IPS-18c (cell line): ENCODE results near the gene KLHDC8B.

Experiments used
- H3K4me3 ChIP-seq: 2 replicates; pipeline ENCODE4 v1.7.0; 2013; ENCODE audit warnings: low read depth, mild to moderate bottlenecking, low read length, moderate library complexity; ENCODE audit not compliant: insufficient read depth
- H3K9me3 ChIP-seq: one replicate; pipeline ENCODE4 v1.6.1; 2013; ENCODE audit warnings: mild to moderate bottlenecking, low read length, moderate library complexity; ENCODE audit not compliant: control insufficient read depth, insufficient read depth

Gene KLHDC8B

DNA sequence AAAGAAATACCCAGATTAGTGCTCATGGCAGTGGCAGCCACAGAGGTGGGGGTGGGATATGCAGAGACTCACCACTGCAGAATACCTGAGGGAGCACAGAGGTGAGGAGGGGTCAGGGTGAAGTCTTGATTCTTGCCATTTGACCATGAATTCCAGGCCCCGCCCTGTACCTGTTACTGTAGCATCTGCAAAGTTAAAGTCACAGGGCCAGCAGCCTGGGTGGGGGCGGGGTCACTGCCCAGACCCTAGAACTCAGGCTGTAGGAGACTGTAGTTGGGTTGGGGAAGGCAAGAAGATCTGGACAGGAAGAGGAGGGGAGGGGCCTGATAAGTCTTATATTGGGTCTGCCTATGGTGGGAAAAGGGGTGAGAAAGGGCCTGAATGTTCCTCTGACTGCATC lies 19.8 kb upstream of the KLHDC8B start:
- Histone ChIP-seq H3K9me3 (no peaks in the 10 kb centered on the region), H3K4me3 (no peak overlapping the region)

DNA sequence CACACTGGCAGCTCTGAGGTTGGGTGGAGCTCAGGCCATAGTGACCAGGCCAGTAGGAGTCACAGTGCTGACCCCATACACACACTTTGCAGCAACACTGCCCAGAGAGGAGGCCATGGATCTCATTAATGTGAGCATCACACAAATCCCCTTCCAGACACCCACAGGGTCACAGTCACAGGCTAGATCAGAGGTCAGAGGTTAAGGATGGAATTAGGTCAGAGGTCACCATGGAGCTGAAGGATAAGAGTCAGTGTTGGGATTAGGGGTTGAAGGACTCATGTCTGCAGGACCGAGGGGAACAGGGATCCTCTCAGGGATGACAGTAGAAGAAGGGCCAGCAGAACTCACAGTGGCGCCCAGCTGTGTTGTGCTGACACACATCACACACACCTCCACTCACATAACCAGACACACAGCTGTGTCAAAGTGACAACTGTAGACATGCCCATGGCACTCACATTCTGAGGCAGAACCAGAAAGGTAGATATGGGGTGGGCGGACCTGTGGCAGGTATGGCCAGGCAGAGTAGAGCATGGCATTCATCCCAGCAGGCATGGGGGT lies 18.0 kb upstream of the KLHDC8B start:
- Histone ChIP-seq H3K4me3 (no peak overlapping the region), H3K9me3 (no peaks in the 10 kb centered on the region)

DNA sequence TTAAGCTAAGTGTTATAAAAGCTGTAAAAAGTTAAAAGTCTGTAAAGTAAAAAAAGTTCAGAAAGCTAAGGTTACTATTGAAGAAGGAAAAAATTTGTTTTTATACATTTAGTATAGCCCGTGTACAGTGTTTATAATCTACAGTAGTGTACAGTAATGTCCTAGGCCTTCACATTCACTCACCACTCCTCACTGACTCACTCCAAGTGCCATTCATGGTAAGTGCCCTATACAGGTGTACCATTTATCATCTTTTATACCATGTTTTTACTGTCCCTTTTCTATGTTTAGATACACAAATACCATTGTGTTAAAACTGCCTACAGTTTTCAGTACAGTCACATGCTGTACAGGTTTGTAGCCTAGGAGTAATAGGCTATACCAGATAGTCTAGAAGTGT lies 14.1 kb upstream of the KLHDC8B start:
- no peak overlapping the region for H3K4me3 ChIP-seq
- H3K9me3 ChIP-seq: no peaks in the 10 kb centered on the region

GRCh38 chr3:49158103-49158709 lies 13.2 kb upstream of the KLHDC8B start:
- H3K4me3 ChIP-seq: no peak overlapping the region

GRCh38 chr3:49158792-49159191 lies 12.6 kb upstream of the KLHDC8B start:
- no peak overlapping the region for H3K4me3 ChIP-seq

More at GRCh38 chr3:49158103-49158709, 13.2 kb upstream of the KLHDC8B start:
- H3K9me3 ChIP-seq: no peaks in the 10 kb centered on the region

DNA sequence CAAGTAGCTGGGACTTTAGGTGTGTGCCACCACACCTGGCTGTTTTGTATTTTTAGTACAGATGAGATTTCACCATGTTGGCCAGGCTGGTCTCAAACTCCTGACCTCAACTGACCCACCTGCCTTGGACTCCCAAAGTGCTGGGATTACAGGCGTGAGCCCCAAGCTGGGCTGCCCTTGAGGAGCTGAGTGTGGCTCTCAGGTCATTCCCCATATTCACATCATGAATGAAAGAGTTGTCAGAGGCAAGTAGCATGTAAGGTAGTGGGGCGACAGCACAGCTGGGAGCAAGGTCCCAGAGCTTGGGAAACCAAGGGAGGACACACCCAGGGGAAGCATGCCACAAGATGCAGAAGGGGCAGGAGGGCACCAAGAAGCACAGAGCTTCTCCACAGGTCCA lies 10.2 kb upstream of the KLHDC8B start:
- Histone ChIP-seq H3K4me3 (no peak overlapping the region), H3K9me3 (no peaks in the 10 kb centered on the region)

More at GRCh38 chr3:49158792-49159191, 12.6 kb upstream of the KLHDC8B start:
- no peaks in the 10 kb centered on the region for H3K9me3 ChIP-seq

DNA sequence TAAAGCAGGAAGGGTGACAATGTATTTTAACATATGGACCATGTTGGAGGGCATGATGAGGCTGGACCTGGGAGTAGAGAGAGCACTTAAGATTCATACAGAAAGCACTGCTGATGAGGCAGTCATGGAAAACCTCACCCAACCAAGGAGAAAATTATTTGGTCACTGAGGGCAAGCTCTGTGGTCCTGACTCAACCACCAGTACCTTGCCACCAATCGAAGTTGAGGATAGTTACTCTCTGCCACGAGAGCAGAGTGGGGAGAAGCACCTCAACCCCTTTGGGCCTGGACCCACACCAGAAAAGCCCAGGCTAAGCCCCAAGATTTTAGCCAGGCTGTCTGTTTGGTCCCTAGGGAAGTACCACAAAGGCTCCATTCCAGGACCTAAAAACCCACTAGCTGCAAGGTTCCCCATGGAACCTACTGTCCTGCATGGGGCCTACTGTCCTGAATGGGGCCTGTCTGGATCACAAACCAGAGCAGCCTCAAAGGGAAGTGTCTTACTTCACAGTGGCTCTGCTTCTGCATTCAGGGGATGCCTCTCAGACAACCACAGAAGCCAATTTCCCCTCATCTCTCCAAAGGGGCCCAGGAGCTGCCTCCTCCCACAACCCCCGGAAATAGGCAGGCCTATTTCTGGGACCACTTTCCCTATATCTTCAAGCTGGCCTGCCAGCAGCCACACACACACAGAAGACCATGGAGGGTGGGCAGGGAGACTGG lies 9.4 kb upstream of the KLHDC8B start:
- Histone ChIP-seq H3K9me3 (no peaks in the 10 kb centered on the region), H3K4me3 (no peak overlapping the region)

DNA sequence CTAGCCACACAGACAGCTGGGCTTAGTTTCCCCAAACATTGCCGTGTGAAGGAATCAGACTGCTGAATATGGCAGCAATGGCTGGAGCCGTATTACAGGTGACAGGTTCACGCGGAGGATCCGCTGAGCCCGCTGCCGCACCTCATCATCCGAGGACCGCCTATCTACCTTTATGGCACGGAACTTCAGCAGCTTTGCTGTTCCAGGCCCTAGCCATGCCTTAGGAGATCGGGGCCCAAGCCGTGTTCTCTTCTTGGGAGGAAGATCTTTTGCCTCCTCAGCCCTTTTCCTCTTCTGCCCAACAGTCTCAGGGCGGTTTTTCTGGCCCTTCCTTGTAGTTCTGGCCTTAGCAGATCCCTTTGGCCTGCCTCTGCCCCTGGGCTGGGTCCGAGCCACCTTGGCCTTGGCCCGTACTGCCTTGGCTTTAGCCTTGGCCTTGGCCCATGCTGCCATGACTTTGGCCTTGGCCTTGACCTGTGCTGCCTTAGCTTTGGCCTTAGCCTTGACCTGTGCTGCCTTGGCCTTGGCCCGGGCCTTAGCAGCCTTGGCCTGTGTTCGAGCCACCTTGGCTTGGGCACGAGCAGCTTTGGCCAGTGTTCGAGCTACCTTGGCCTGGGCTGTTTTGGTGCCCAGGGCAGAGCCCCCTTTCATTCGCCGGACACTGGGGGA lies 8.5 kb upstream of the KLHDC8B start:
- no peaks in the 10 kb centered on the region for H3K9me3 ChIP-seq
- no peak overlapping the region for H3K4me3 ChIP-seq

DNA sequence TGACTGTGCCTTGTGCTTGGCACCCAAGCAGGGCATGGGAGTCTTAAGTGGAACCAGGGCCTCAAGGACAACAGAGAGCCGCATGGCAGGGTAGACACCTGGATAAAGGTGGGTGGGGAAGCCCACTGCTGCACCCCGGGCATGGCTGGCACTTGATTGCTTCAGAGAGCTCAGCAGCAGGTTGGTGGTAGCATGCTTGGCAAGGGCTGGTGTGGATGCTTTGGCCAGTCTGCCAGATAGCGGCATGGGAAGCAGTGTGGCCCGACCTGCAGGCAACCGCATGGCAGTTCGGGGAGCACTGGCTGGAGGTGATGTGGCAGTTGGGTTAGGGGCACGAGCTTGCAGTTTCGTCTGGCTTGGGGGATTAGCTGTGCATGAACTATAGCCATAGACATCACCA lies 7.8 kb upstream of the KLHDC8B start:
- H3K9me3 ChIP-seq: no peaks in the 10 kb centered on the region
- H3K4me3 ChIP-seq: no peak overlapping the region

GRCh38 chr3:49164983-49165720 lies 6.2 kb upstream of the KLHDC8B start:
- Histone ChIP-seq H3K9me3 (no peaks in the 10 kb centered on the region), H3K4me3 (peak overlapping the region; percentile 87)

- peak within 1 kb of the TSS; percentile 87 for H3K4me3 ChIP-seq
- no peaks in the 10 kb centered on the region for H3K9me3 ChIP-seq
Measured at GRCh38 chr3:49165771-49166751, 5.3 kb upstream of the KLHDC8B start, which contains the start of gene CCDC71. Gene CCDC71, minus strand, starts transcription at chr3:49166331. Its CDS starts 2,123 bp downstream, at chr3:49164208.

- H3K4me3 ChIP-seq: peak overlapping the region; percentile 87
- no peaks in the 10 kb centered on the region for H3K9me3 ChIP-seq
Measured at GRCh38 chr3:49166752-49167556, 4.4 kb upstream of the KLHDC8B start.

GRCh38 chr3:49170744-49171118 lies 667 bp upstream of the KLHDC8B start:
- Histone ChIP-seq H3K4me3 (peak overlapping the region; percentile 81; the same call in 1 of the 2 replicates), H3K9me3 (no peaks in the 10 kb centered on the region)

DNA sequence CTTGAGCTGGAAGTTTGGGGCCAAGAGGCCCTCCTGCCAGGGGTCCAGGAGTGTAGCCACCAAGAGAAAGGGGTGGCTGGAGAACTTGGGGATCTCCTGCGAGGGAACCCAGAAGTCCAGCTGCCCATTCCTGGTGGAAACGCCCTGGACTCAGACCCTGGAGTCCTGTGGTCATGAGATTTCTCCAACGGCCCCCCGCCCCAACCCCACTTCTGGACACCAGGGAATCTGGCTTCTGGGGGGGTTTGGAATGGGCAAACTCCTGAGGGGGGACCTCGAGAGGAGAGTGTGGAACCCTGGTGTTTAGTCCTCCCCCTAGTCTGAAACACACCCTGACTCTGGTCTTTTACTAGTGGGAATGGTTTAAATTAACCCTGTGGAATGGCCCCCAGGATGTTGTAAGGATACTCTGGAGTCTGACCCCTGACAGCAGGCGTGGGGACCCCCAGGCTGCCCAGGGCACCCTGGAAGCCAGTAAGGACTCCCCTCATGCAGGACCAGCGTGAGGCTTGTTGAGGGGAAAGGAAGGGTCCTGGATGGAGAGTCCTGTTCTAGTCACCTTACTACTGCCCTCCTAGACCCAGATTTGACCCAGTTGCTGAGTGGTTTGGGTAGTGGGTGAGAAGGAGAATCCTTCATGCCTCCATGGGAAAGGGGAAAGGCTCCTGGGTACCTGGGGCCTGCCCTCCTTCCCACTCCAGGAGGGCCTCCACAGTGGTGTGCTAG lies 540 bp downstream of the KLHDC8B start:
- no peaks in the 10 kb centered on the region for H3K9me3 ChIP-seq
- H3K4me3 ChIP-seq: peak overlapping the region; percentile 81

DNA sequence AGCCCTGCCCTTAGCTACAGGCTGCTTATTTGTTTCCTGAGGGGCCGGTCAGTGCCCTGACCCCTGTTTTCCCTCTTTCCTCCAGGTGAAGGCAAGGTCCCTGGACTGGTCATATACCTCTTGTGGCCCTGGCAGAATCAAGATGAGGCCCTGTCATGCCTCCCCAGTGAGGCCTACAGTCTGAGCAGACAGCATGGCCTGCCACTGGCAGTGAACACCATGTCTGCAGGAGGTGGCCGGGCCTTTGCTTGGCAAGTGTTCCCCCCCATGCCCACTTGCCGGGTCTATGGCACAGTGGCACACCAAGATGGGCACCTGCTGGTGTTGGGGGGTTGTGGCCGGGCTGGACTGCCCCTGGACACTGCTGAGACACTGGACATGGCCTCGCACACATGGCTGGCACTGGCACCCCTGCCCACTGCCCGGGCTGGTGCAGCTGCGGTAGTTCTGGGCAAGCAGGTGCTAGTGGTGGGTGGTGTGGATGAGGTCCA lies 1.2 kb downstream of the KLHDC8B start:
- H3K4me3 ChIP-seq: no peak overlapping the region

More for the DNA sequence above, 1.2 kb downstream of the KLHDC8B start:
- H3K9me3 ChIP-seq: no peaks in the 10 kb centered on the region
